ENCODE measurements around the gene SLC2A2.

DNA sequence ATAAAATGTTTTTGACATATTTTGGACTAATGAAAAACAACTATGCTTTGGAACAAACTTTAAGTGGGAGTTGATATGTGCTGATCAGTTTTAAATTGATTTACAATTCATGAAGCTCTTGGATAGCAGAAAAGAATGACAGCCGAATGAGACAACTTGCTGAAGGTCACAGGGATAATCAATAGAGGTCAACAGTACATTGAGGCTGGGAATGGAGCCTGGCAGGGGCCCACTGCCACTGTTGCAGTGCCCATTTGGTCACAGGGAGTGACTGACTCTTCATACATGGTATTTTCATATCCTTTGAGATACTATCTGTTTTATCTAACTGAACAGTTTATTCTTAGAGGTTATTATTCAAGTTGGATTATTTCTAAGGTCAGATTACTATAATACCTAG, 59.4 kb downstream of the SLC2A2 start:
- TF ChIP-seq, protein P1, sequence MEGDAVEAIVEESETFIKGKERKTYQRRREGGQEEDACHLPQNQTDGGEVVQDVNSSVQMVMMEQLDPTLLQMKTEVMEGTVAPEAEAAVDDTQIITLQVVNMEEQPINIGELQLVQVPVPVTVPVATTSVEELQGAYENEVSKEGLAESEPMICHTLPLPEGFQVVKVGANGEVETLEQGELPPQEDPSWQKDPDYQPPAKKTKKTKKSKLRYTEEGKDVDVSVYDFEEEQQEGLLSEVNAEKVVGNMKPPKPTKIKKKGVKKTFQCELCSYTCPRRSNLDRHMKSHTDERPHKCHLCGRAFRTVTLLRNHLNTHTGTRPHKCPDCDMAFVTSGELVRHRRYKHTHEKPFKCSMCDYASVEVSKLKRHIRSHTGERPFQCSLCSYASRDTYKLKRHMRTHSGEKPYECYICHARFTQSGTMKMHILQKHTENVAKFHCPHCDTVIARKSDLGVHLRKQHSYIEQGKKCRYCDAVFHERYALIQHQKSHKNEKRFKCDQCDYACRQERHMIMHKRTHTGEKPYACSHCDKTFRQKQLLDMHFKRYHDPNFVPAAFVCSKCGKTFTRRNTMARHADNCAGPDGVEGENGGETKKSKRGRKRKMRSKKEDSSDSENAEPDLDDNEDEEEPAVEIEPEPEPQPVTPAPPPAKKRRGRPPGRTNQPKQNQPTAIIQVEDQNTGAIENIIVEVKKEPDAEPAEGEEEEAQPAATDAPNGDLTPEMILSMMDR (conservative IDR thresholded peaks at IDR 0.05 in 1 of 2, IDR thresholded peaks at IDR 0.05 in 1 of 2; ENCODE audit: low read depth in 1 of 2, low read length in 2 of 2) = no peak
- TF ChIP-seq EZH2 (IDR thresholded peaks at IDR 0.05; ENCODE audit: low read length, missing control alignments) = no peak
